Suprapubic skin (tissue), 4 donors: ENCODE data around the gene MSX2.

ENCODE experiments used
- EP300 ChIP-seq: sonication (generic); formaldehyde crosslinking; IDR thresholded peaks from one replicate; pipeline ENCODE4 v1.6.1; 2017; ENCODE audit warnings: antibody characterized with exemption
- POLR2A ChIP-seq, 2 donors: fragments of 450-650 bp; IDR thresholded peaks; one replicate each; pipeline ENCODE4 v1.6.1; 2017; ENCODE audit warnings: antibody characterized with exemption in 2 of 2, mild to moderate bottlenecking in 2 of 2, moderate library complexity in 2 of 2
- POLR2AphosphoS5 ChIP-seq, 3 donors: sonication (generic); formaldehyde crosslinking; IDR thresholded peaks; one replicate each; pipeline ENCODE4 v1.6.1; 2017; ENCODE audit warnings: antibody characterized with exemption in 3 of 3
- TF ChIP-seq, protein P1 (sequence below), 2 donors: fragments of 200-600 bp in 1 of 2; fragments of 450-650 bp in 1 of 2; sonication (generic) in 1 of 2; IDR thresholded peaks; one replicate each; pipeline ENCODE4 v1.5.1; 2016 to 2019; ENCODE audit warnings: antibody characterized with exemption in 2 of 2, mild to moderate bottlenecking in 1 of 2, moderate library complexity in 1 of 2

- no peak for TF ChIP-seq EP300
- TF ChIP-seq, protein P1, sequence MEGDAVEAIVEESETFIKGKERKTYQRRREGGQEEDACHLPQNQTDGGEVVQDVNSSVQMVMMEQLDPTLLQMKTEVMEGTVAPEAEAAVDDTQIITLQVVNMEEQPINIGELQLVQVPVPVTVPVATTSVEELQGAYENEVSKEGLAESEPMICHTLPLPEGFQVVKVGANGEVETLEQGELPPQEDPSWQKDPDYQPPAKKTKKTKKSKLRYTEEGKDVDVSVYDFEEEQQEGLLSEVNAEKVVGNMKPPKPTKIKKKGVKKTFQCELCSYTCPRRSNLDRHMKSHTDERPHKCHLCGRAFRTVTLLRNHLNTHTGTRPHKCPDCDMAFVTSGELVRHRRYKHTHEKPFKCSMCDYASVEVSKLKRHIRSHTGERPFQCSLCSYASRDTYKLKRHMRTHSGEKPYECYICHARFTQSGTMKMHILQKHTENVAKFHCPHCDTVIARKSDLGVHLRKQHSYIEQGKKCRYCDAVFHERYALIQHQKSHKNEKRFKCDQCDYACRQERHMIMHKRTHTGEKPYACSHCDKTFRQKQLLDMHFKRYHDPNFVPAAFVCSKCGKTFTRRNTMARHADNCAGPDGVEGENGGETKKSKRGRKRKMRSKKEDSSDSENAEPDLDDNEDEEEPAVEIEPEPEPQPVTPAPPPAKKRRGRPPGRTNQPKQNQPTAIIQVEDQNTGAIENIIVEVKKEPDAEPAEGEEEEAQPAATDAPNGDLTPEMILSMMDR (IDR thresholded peaks at IDR 0.05): no peak
- no peak for TF ChIP-seq POLR2A (IDR thresholded peaks at IDR 0.05)
- no peak for TF ChIP-seq POLR2AphosphoS5 (IDR thresholded peaks at IDR 0.05)
These were observed 3.5 kb upstream of the MSX2 start for GRCh38 chr5:174720612-174721529.
